Measurements from ENCODE around the gene LGR4. TPM values are rescaled to one million over a fixed set of nuclear protein-coding genes. Genes with fewer than 3 reads are reported as not detected.

The LGR4 gene
- total and polyA plus RNA-seq, 2 experiments from 2014 or later = 22.6 to 99.6 TPM

DNA sequence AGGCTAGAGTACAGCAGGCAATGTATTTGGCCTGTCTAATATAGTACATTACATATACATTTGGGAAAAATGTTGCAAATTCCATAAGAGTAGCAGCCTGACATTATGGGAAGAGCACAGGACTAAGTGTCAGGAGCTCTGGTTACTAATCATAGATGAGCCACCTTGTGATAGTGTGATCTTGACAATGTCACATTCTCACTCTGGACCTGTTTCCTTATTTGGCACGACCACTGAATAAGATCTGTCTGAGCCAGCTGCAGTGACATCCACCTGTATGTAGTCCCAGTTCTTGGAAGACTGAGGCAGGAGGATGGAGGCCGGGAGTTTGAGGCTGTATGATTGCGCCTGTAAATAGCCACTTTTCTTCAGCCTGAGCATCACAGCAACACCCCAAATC, 39.6 kb upstream of the LGR4 start (continued):
- TF ChIP-seq, protein P1, sequence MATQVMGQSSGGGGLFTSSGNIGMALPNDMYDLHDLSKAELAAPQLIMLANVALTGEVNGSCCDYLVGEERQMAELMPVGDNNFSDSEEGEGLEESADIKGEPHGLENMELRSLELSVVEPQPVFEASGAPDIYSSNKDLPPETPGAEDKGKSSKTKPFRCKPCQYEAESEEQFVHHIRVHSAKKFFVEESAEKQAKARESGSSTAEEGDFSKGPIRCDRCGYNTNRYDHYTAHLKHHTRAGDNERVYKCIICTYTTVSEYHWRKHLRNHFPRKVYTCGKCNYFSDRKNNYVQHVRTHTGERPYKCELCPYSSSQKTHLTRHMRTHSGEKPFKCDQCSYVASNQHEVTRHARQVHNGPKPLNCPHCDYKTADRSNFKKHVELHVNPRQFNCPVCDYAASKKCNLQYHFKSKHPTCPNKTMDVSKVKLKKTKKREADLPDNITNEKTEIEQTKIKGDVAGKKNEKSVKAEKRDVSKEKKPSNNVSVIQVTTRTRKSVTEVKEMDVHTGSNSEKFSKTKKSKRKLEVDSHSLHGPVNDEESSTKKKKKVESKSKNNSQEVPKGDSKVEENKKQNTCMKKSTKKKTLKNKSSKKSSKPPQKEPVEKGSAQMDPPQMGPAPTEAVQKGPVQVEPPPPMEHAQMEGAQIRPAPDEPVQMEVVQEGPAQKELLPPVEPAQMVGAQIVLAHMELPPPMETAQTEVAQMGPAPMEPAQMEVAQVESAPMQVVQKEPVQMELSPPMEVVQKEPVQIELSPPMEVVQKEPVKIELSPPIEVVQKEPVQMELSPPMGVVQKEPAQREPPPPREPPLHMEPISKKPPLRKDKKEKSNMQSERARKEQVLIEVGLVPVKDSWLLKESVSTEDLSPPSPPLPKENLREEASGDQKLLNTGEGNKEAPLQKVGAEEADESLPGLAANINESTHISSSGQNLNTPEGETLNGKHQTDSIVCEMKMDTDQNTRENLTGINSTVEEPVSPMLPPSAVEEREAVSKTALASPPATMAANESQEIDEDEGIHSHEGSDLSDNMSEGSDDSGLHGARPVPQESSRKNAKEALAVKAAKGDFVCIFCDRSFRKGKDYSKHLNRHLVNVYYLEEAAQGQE (IDR thresholded peaks at IDR 0.05; ENCODE audit: unreplicated experiment) = no peak
- TF ChIP-seq, protein P2, sequence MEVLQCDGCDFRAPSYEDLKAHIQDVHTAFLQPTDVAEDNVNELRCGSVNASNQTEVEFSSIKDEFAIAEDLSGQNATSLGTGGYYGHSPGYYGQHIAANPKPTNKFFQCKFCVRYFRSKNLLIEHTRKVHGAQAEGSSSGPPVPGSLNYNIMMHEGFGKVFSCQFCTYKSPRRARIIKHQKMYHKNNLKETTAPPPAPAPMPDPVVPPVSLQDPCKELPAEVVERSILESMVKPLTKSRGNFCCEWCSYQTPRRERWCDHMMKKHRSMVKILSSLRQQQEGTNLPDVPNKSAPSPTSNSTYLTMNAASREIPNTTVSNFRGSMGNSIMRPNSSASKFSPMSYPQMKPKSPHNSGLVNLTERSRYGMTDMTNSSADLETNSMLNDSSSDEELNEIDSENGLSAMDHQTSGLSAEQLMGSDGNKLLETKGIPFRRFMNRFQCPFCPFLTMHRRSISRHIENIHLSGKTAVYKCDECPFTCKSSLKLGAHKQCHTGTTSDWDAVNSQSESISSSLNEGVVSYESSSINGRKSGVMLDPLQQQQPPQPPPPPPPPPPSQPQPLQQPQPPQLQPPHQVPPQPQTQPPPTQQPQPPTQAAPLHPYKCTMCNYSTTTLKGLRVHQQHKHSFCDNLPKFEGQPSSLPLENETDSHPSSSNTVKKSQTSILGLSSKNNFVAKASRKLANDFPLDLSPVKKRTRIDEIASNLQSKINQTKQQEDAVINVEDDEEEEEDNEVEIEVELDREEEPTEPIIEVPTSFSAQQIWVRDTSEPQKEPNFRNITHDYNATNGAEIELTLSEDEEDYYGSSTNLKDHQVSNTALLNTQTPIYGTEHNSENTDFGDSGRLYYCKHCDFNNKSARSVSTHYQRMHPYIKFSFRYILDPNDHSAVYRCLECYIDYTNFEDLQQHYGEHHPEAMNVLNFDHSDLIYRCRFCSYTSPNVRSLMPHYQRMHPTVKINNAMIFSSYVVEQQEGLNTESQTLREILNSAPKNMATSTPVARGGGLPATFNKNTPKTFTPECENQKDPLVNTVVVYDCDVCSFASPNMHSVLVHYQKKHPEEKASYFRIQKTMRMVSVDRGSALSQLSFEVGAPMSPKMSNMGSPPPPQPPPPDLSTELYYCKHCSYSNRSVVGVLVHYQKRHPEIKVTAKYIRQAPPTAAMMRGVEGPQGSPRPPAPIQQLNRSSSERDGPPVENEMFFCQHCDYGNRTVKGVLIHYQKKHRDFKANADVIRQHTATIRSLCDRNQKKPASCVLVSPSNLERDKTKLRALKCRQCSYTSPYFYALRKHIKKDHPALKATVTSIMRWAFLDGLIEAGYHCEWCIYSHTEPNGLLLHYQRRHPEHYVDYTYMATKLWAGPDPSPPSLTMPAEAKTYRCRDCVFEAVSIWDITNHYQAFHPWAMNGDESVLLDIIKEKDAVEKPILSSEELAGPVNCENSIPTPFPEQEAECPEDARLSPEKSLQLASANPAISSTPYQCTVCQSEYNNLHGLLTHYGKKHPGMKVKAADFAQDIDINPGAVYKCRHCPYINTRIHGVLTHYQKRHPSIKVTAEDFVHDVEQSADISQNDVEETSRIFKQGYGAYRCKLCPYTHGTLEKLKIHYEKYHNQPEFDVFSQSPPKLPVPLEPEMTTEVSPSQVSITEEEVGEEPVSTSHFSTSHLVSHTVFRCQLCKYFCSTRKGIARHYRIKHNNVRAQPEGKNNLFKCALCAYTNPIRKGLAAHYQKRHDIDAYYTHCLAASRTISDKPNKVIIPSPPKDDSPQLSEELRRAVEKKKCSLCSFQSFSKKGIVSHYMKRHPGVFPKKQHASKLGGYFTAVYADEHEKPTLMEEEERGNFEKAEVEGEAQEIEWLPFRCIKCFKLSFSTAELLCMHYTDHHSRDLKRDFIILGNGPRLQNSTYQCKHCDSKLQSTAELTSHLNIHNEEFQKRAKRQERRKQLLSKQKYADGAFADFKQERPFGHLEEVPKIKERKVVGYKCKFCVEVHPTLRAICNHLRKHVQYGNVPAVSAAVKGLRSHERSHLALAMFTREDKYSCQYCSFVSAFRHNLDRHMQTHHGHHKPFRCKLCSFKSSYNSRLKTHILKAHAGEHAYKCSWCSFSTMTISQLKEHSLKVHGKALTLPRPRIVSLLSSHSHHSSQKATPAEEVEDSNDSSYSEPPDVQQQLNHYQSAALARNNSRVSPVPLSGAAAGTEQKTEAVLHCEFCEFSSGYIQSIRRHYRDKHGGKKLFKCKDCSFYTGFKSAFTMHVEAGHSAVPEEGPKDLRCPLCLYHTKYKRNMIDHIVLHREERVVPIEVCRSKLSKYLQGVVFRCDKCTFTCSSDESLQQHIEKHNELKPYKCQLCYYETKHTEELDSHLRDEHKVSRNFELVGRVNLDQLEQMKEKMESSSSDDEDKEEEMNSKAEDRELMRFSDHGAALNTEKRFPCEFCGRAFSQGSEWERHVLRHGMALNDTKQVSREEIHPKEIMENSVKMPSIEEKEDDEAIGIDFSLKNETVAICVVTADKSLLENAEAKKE (CRISPR knock-in tag; IDR thresholded peaks at IDR 0.05) = no peak

DNA sequence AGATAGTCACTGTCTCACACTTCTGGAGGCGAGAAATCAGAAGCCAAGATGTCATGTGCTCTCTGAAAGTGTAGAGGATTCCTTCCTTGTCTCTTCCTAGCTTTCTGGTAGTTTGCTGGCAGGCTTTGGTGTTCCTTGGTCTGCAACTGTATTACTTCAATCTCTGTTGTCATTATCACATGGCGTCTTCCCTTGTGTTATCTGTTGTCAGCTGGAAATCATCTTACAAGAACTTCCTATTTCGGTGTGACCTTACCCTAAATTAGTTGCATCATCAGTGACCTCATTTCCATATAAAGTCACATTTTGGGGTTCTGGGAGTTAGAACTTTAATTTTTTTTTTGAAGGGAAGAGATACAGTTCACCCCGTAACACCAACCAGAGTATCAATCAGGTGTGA, 37.3 kb upstream of the LGR4 start:
- no peak for TF ChIP-seq JUNB (IDR thresholded peaks at IDR 0.05; ENCODE audit: unreplicated experiment)
- no peak for TF ChIP-seq CREB1 (CRISPR knock-in tag; IDR thresholded peaks at IDR 0.05; ENCODE audit: low read depth)
- TF ChIP-seq, protein P1 (IDR thresholded peaks at IDR 0.05; ENCODE audit: unreplicated experiment) = no peak
- TF ChIP-seq POLR2AphosphoS5 (IDR thresholded peaks at IDR 0.05; ENCODE audit: low read depth) = no peak
- TF ChIP-seq STAT1 (IDR thresholded peaks at IDR 0.05; ENCODE audit: unreplicated experiment) = no peak
- TF ChIP-seq EZH2phosphoT487 (IDR thresholded peaks at IDR 0.05; ENCODE audit: unreplicated experiment) = no peak
- TF ChIP-seq ZNF331 (CRISPR knock-in tag; IDR thresholded peaks at IDR 0.05; ENCODE audit: low read depth) = no peak
- TF ChIP-seq NANOG (IDR thresholded peaks at IDR 0.05; ENCODE audit: borderline replicate concordance) = no peak
- no peak for TF ChIP-seq EZH2 (IDR thresholded peaks at IDR 0.05; ENCODE audit: low read depth, unreplicated experiment)

More for the DNA sequence above, 37.3 kb upstream of the LGR4 start:
- no peaks in the 10 kb centered on the region for H3K36me3 ChIP-seq (ENCODE audit: insufficient read depth)
- no peak overlapping the region for H2AFZ ChIP-seq
- no peaks in the 10 kb centered on the region for H3K27me3 ChIP-seq (ENCODE audit: insufficient read depth)
- Mint-ChIP-seq H3K4me3 (no peak overlapping the region), H3K36me3 (ENCODE audit: low read depth) (no peaks in the 10 kb centered on the region), H3K27ac (no peak overlapping the region), H3K27me3 (ENCODE audit: insufficient read depth, low read depth, poor library complexity) (peaks cover 2% of the 10 kb centered on the region), H3K4me1 (peaks cover 22% of the 10 kb centered on the region), H3K9me3 (no peaks in the 10 kb centered on the region)
- peaks cover 9% of the 10 kb centered on the region for H4K20me1 ChIP-seq (replicated peaks; ENCODE audit: insufficient read depth)
- no peaks in the 10 kb centered on the region; the same call in 1 of the 2 replicates for H3F3A ChIP-seq (replicated peaks; ENCODE audit: low read depth)
- H3K9me2 ChIP-seq (ENCODE audit: insufficient read depth) = 0 out of 2 replicates have a peak, but pooled peaks cover 2% of the 10 kb centered on the region
- H3K4me1 ChIP-seq (ENCODE audit: insufficient read depth) = peaks cover 14% of the 10 kb centered on the region
- H3K4me2 ChIP-seq = no peak overlapping the region
- no peak overlapping the region for H3K4me3 ChIP-seq
- no peak for DNase-seq (ENCODE audit: low spot score)
- H3K79me2 ChIP-seq (replicated peaks; ENCODE audit: insufficient read depth) = peaks cover 15% of the 10 kb centered on the region
- no peak overlapping the region for H3K27ac ChIP-seq (ENCODE audit: low read depth)
- ATAC-seq = no peak

Measured in GM23338 (cell line).